ENCODE data around the gene GSG1L2. TPM values are rescaled to one million over a fixed set of nuclear protein-coding genes. Genes with fewer than 3 reads are reported as not detected.

The GSG1L2 gene
- total and polyA plus RNA-seq, 2 donors (not counting 3 experiments of a cell fraction or from before 2014, with no cell fraction given), result not detected

DNA sequence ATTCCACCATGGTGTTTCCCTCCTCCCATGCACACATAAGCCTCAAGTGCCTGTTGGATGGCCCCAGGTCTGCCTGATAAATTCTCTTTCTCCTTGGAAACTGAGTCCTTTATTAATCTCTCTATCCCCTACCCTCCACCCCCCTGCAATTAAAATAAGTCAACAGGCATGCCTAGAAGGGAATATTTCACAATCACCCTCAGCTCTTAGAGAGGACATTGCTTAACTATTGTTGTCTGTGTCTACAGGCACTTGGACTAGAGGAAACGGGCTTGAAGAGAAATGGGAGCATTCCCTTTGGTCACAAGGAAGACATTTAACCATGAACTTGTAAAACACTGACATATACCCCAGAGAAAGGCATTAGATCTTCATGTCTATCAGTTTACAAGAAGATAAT lies 43.7 kb upstream of the GSG1L2 start:
- BruUV-seq (replicated peaks), result no TSS peak

More for the DNA sequence above, 43.7 kb upstream of the GSG1L2 start:
- Histone ChIP-seq H4K20me1 (replicated peaks; ENCODE audit: control insufficient read depth, extremely low read depth, insufficient read depth, low read length) (no peaks in the 10 kb centered on the region), H3K27me3 (ENCODE audit: control insufficient read depth in 2 of 2, insufficient read depth in 2 of 2, low read length in 2 of 2) (no peaks in the 10 kb centered on the region), H3K9ac (replicated peaks; ENCODE audit: extremely low read depth, insufficient read depth, low read length) (no peak overlapping the region), H3K9me1 (replicated peaks; ENCODE audit: control insufficient read depth, extremely low read depth, insufficient read depth, low read length) (no peaks in the 10 kb centered on the region), H2AFZ (ENCODE audit: low read depth, low read length) (no peak overlapping the region), H3K4me2 (ENCODE audit: insufficient read depth, low read length) (no peak overlapping the region), H3K4me3 (replicated peaks in 1 of 3; ENCODE audit: insufficient read depth in 1 of 3, low read depth in 1 of 3, low read length in 3 of 3) (no peak overlapping the region), H3K9me3 (replicated peaks; ENCODE audit: control insufficient read depth, insufficient read depth, low read length) (peaks cover 2% of the 10 kb centered on the region), H3K79me2 (ENCODE audit: control insufficient read depth, insufficient read depth, low read length) (no peaks in the 10 kb centered on the region), H3K27ac (ENCODE audit: insufficient read depth, low read depth, low read length) (no peak overlapping the region), H3K4me1 (ENCODE audit: control insufficient read depth, extremely low read depth, insufficient read depth, low read length) (no peaks in the 10 kb centered on the region), H3K36me3 (ENCODE audit: control insufficient read depth in 2 of 2, extremely low read depth in 1 of 2, insufficient read depth in 2 of 2, low read length in 2 of 2) (no peaks in the 10 kb centered on the region)
- TF ChIP-seq, protein P1, sequence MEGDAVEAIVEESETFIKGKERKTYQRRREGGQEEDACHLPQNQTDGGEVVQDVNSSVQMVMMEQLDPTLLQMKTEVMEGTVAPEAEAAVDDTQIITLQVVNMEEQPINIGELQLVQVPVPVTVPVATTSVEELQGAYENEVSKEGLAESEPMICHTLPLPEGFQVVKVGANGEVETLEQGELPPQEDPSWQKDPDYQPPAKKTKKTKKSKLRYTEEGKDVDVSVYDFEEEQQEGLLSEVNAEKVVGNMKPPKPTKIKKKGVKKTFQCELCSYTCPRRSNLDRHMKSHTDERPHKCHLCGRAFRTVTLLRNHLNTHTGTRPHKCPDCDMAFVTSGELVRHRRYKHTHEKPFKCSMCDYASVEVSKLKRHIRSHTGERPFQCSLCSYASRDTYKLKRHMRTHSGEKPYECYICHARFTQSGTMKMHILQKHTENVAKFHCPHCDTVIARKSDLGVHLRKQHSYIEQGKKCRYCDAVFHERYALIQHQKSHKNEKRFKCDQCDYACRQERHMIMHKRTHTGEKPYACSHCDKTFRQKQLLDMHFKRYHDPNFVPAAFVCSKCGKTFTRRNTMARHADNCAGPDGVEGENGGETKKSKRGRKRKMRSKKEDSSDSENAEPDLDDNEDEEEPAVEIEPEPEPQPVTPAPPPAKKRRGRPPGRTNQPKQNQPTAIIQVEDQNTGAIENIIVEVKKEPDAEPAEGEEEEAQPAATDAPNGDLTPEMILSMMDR (IDR thresholded peaks at IDR 0.05; ENCODE audit: extremely low read depth in 1 of 2, insufficient read depth in 1 of 2, low read depth in 1 of 2, low read length in 2 of 2), result no peak
- no peak for TF ChIP-seq GATA2 (IDR thresholded peaks at IDR 0.05; ENCODE audit: insufficient read depth, insufficient read length, low read depth, low read length)
- no peak for TF ChIP-seq MYC (IDR thresholded peaks at IDR 0.05; ENCODE audit: low read depth, low read length)
- TF ChIP-seq FOS (IDR thresholded peaks at IDR 0.05; ENCODE audit: borderline replicate concordance, insufficient read depth, low read length), result no peak
- no peak for TF ChIP-seq JUN (IDR thresholded peaks at IDR 0.05; ENCODE audit: borderline replicate concordance, insufficient read depth, insufficient read length, low read depth)
- TF ChIP-seq POLR2AphosphoS5 (IDR thresholded peaks at IDR 0.05; ENCODE audit: insufficient read depth, low read depth, low read length), result no peak
- TF ChIP-seq EZH2 (IDR thresholded peaks at IDR 0.05; ENCODE audit: borderline replicate concordance, low read depth, low read length, severe bottlenecking), result no peak
- no peak for TF ChIP-seq POLR2A (IDR thresholded peaks at IDR 0.05; ENCODE audit: low read depth, low read length)
- TF ChIP-seq, protein P2, sequence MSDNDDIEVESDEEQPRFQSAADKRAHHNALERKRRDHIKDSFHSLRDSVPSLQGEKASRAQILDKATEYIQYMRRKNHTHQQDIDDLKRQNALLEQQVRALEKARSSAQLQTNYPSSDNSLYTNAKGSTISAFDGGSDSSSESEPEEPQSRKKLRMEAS (IDR thresholded peaks at IDR 0.05; ENCODE audit: insufficient read depth, insufficient read length), result no peak
- dilution Hi-C loops (cut with MboI; ENCODE audit: extremely low pct_ligation_motif_present, low sequenced_read_pairs) (no loop called here), intact Hi-C loops (cut with micrococcal nuclease) (no loop called here)
- POLR2A ChIA-PET, result no interaction called here
- DNase-seq (ENCODE audit: low read depth, low spot score) (no peak), FAIRE-seq (no peak)
- CTCF ChIA-PET, result no interaction called here
